Prostate gland (tissue), 2 donors: ENCODE data around the gene KIF16B. TPM values are rescaled to one million over a fixed set of nuclear protein-coding genes. Genes with fewer than 3 reads are reported as not detected.

Source experiments
- DNase-seq: peaks from one replicate; pipeline ENCODE4 v3.0.0-alpha.2; 2019; ENCODE audit warnings: low spot score
- H3K27ac ChIP-seq, 2 donors: fragments of 200-600 bp; sonication (generic); 2 replicates each; pipeline ENCODE4 v1.5.1; 2017 to 2019
- H3K27me3 ChIP-seq: fragments of 200-600 bp; sonication (generic); replicated peaks from 2 replicates; pipeline ENCODE4 v1.5.1; 2019; ENCODE audit not compliant: insufficient read depth
- H3K36me3 ChIP-seq, 2 donors: fragments of 200-600 bp; sonication (generic); 1 replicate in 1 of 2; 2 replicates in 1 of 2; pipeline versions ENCODE4 v1.5.1 to v1.8.1; 2017 to 2019
- H3K4me1 ChIP-seq: fragments of 200-600 bp; sonication (generic); replicated peaks from 2 replicates; pipeline ENCODE4 v1.5.1; 2019
- H3K4me3 ChIP-seq, 2 donors: fragments of 200-600 bp; sonication (generic); 2 replicates each; pipeline ENCODE4 v1.5.1; 2017 to 2019
- H3K9me3 ChIP-seq: fragments of 200-600 bp; sonication (generic); 2 replicates; pipeline ENCODE4 v1.5.1; 2017
- POLR2A ChIP-seq: fragments of 450-650 bp; IDR thresholded peaks from one replicate; pipeline ENCODE4 v1.6.1; 2016; ENCODE audit warnings: antibody characterized with exemption, mild to moderate bottlenecking
- POLR2AphosphoS5 ChIP-seq: sonication (generic); formaldehyde crosslinking; IDR thresholded peaks from one replicate; pipeline ENCODE4 v1.6.1; 2017; ENCODE audit warnings: antibody characterized with exemption
- whole genome bisulfite sequencing: methylation state at CpG from one replicate; pipeline ENCODE4 v1.1.5; 2018; 5-methylcytosine and 5-hydroxymethylcytosine counted together
- intact Hi-C: fragments of 100-400 bp; cut with DNase I; formaldehyde crosslinking; loops from one replicate; pipeline ENCODE4 v1.14.2; 2022
- total RNA-seq, 2 donors: library from RNA; depleted of rRNA; stranded (reverse); fragments of >200 nt; gene quantifications; one replicate each; pipeline ENCODE4 v1.1.0, GENCODE V29; 2016
- TF ChIP-seq, protein P1 (sequence below), 4 experiments: fragments of 200-600 bp in 2 of 4; fragments of 450-650 bp in 2 of 4; sonication (generic) in 2 of 4; IDR thresholded peaks; 1 replicate in 3 of 4; 2 replicates in 1 of 4; pipeline ENCODE4 v1.5.1; 2016 to 2019; ENCODE audit warnings: antibody characterized with exemption in 4 of 4, mild to moderate bottlenecking in 2 of 4, moderate library complexity in 2 of 4

The KIF16B gene
- total RNA-seq, 2 donors from 2014 or later, result 11.5 to 24.4 TPM

GRCh38 chr20:16412906-16413305 is 160.3 kb downstream of the KIF16B start:
- no peak overlapping the region for H3K27ac ChIP-seq
- TF ChIP-seq POLR2A, result no peak
- TF ChIP-seq, protein P1, sequence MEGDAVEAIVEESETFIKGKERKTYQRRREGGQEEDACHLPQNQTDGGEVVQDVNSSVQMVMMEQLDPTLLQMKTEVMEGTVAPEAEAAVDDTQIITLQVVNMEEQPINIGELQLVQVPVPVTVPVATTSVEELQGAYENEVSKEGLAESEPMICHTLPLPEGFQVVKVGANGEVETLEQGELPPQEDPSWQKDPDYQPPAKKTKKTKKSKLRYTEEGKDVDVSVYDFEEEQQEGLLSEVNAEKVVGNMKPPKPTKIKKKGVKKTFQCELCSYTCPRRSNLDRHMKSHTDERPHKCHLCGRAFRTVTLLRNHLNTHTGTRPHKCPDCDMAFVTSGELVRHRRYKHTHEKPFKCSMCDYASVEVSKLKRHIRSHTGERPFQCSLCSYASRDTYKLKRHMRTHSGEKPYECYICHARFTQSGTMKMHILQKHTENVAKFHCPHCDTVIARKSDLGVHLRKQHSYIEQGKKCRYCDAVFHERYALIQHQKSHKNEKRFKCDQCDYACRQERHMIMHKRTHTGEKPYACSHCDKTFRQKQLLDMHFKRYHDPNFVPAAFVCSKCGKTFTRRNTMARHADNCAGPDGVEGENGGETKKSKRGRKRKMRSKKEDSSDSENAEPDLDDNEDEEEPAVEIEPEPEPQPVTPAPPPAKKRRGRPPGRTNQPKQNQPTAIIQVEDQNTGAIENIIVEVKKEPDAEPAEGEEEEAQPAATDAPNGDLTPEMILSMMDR (IDR thresholded peaks at IDR 0.05), result no peak
- no peak for TF ChIP-seq POLR2AphosphoS5
- 88% methylated on average over 1 of the region's 1 CpG for WGBS
- no peaks in the 10 kb centered on the region for H3K27me3 ChIP-seq
- H3K4me3 ChIP-seq, result no peak overlapping the region
- no peak for DNase-seq
- H3K9me3 ChIP-seq, result no peaks in the 10 kb centered on the region
- no peaks in the 10 kb centered on the region for H3K36me3 ChIP-seq
- intact Hi-C loops, result no loop called here
- no peaks in the 10 kb centered on the region for H3K4me1 ChIP-seq

DNA sequence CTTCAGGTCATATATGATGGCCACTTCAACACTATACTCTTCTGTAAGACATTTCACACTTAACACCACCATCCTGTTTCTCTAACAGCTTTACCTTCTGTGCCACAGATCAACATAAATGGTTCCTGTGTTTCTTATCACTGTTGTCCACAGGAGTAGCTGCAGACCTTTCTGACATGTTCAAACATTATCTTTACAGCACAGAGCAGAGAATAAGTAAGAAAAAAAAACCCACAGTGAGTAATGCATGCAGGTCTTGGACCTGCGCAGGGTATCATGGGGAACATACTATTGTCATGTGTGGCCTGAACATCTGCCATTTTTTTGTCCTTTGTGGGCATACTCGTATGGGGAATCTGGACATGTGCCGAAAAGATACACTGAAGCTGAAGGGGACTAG is 161.9 kb downstream of the KIF16B start:
- Histone ChIP-seq H3K9me3 (no peaks in the 10 kb centered on the region), H3K27me3 (no peaks in the 10 kb centered on the region), H3K36me3 (no peaks in the 10 kb centered on the region), H3K4me3 (no peak overlapping the region), H3K27ac (no peak overlapping the region), H3K4me1 (no peaks in the 10 kb centered on the region)
- TF ChIP-seq, protein P1 (IDR thresholded peaks at IDR 0.05), result no peak
- TF ChIP-seq POLR2AphosphoS5 (no peak), POLR2A (no peak)
- WGBS, result 96% methylated on average over 3 of the region's 3 CpGs
- intact Hi-C loops, result no loop called here
- DNase-seq, result no peak

GRCh38 chr20:16410626-16411025 is 162.6 kb downstream of the KIF16B start:
- WGBS, result 97% methylated on average over 3 of the region's 3 CpGs
- H3K36me3 ChIP-seq, result no peaks in the 10 kb centered on the region
- no peaks in the 10 kb centered on the region for H3K9me3 ChIP-seq
- no peak for DNase-seq
- no peaks in the 10 kb centered on the region for H3K4me1 ChIP-seq
- H3K4me3 ChIP-seq, result no peak overlapping the region
- no peak overlapping the region for H3K27ac ChIP-seq
- no peaks in the 10 kb centered on the region for H3K27me3 ChIP-seq
- intact Hi-C loops, result no loop called here
- TF ChIP-seq POLR2A (no peak), POLR2AphosphoS5 (no peak)
- TF ChIP-seq, protein P1 (IDR thresholded peaks at IDR 0.05), result no peak

- Histone ChIP-seq H3K4me3 (no peak overlapping the region), H3K4me1 (no peaks in the 10 kb centered on the region), H3K27me3 (no peaks in the 10 kb centered on the region), H3K36me3 (no peaks in the 10 kb centered on the region), H3K27ac (no peak overlapping the region), H3K9me3 (no peaks in the 10 kb centered on the region)
- intact Hi-C loops, result no loop called here
- TF ChIP-seq POLR2AphosphoS5, result no peak
- DNase-seq, result no peak
- WGBS, result 89% methylated on average over 1 of the region's 1 CpG
Measured at GRCh38 chr20:16408981-16409380, 164.3 kb downstream of the KIF16B start.

- no peaks in the 10 kb centered on the region for H3K9me3 ChIP-seq
- no peaks in the 10 kb centered on the region for H3K36me3 ChIP-seq
- no peak for DNase-seq
- WGBS, result 90% methylated on average over 5 of the region's 5 CpGs
- intact Hi-C loops, result no loop called here
- H3K4me3 ChIP-seq, result no peak overlapping the region
- TF ChIP-seq POLR2A (no peak), POLR2AphosphoS5 (no peak)
- TF ChIP-seq, protein P1 (IDR thresholded peaks at IDR 0.05), result no peak
- H3K27me3 ChIP-seq, result no peaks in the 10 kb centered on the region
- H3K4me1 ChIP-seq, result no peaks in the 10 kb centered on the region
- no peak overlapping the region for H3K27ac ChIP-seq
Measured at GRCh38 chr20:16407251-16408067, 165.8 kb downstream of the KIF16B start.
